Measurements from ENCODE around the gene SLC45A1. TPM values are rescaled to one million over a fixed set of nuclear protein-coding genes. Genes with fewer than 3 reads are reported as not detected.
A peak's percentile ranks its signal among the peaks of the same experiment; 100 is the strongest.

SLC45A1 gene
- total RNA-seq, 1 donor from 2014 or later = 0.79 TPM

DNA sequence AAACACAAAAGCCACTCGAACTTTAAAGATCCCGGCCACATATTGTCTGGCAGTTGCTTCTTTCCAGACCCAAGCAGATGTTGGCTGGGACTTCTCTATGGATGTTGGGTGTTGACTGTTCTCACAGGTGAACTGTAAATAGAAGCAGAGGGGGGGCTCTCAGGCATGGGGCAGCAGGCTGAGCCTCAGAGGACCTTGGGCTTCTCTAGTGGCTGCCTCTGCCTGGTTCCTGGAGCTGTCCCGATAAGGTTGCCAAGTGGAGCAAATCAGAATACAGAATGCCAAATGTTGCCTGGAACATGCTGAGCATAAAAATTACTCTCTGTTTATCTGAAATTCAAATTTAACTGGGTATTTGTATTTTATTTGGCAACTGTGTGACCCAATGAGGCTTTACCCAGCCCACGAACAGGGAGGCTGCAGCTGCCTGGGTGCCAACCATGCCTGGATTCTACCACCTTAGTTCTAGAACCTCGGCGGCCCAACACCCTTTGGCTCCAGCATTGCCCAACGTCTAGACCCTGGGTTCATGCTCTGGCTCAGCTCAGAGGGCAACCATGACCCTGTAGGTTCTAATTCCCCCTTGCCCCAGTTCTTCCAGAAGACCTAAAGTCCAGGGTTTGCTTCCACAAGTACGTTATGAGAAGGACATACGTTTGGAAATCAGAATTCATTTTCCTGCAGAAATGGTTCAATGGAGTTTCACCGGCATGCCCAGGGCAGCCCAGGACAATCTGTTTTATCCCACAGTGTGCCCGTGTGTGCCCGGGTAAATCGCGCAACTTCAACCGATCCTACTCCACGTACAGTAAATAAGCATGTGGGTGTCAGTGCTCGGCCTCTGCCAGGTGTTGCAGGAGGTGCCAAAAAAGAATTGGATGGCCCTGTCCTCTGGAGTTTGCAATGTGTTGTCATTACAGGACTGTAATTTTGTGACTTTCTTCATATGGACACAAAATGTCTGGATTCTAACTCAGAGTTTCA, 5.4 kb upstream of the SLC45A1 start:
- DNase-seq (ENCODE audit: low read depth) = no peak
- Histone ChIP-seq H3K4me3 (ENCODE audit: low read depth, low read length) (no peak overlapping the region), H3K36me3 (ENCODE audit: control insufficient read depth, insufficient read depth, low read length) (no peaks in the 10 kb centered on the region), H3K27me3 (ENCODE audit: control insufficient read depth, insufficient read depth, low read length) (no peaks in the 10 kb centered on the region)
- TF ChIP-seq, protein P1, sequence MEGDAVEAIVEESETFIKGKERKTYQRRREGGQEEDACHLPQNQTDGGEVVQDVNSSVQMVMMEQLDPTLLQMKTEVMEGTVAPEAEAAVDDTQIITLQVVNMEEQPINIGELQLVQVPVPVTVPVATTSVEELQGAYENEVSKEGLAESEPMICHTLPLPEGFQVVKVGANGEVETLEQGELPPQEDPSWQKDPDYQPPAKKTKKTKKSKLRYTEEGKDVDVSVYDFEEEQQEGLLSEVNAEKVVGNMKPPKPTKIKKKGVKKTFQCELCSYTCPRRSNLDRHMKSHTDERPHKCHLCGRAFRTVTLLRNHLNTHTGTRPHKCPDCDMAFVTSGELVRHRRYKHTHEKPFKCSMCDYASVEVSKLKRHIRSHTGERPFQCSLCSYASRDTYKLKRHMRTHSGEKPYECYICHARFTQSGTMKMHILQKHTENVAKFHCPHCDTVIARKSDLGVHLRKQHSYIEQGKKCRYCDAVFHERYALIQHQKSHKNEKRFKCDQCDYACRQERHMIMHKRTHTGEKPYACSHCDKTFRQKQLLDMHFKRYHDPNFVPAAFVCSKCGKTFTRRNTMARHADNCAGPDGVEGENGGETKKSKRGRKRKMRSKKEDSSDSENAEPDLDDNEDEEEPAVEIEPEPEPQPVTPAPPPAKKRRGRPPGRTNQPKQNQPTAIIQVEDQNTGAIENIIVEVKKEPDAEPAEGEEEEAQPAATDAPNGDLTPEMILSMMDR (IDR thresholded peaks at IDR 0.05; ENCODE audit: insufficient read depth, low read length, poor library complexity, severe bottlenecking) = no peak

DNA sequence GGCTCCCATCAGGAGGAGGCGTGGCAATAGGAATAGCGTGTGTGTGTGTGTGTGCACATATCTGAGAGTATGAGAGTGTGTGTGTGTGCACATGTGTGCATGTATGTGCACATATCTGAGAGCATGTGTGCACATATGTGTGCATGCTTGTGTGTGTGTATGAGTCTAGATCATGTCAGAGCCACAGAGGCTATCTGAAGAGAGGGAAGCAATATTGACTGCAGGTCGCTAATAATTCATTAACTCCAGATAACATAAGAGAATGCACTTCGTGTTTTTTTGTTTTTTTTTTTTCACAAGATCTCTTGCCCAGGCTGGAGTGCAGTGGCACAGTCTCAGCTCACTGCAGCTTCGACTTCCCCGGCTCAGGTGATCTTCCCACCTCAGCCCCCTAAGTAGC, 4.7 kb upstream of the SLC45A1 start:
- TF ChIP-seq, protein P1 (IDR thresholded peaks at IDR 0.05; ENCODE audit: insufficient read depth, low read length, poor library complexity, severe bottlenecking) = no peak
- H3K36me3 ChIP-seq (ENCODE audit: control insufficient read depth, insufficient read depth, low read length) = no peaks in the 10 kb centered on the region
- DNase-seq (ENCODE audit: low read depth) = no peak

DNA sequence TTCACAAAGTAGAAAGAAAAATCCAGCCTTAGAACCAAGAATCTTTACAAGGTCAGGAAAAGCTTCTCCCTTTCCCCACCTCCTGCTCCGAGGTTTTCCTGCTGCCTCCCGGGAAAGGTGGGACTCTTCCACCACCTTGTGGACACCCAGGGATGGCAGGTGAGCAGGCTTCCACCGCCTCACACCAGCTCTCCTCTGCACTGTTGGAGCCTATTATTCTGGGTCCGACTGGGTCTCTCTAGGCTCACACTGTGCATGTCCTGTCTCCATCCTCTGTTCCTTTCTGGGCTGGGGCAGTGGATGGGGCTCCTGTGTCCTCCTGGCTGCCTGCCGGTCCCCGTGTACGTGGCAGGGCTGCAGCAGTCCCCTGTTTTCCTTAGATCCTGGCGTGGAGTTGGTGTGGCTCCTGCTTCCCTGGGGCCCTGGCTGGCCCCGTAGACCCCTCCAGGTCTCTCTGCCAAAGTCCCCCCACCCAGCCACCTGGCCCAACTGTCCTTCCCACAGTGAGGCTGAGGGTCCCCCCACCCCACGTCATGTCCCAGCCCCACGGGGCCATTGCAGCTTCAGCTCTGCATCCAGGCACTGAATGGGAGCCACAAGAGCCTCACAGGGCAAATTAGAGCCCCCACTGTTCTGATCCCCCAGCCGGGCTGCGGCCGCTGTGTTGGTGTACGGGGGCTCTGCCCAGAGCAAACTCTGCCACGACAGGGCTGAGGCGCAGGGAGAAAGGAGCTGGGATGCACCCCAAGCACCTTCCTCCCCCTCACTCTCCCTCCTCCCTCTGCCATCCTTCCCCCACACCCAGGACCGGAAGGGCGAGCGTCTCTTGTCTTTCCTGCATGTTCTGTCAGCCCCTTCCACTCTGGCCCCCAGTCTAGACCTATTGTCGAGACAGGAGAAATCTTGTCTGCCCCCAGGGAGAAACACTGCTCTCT, 3.3 kb upstream of the SLC45A1 start:
- no peak for DNase-seq (ENCODE audit: low read depth)
- Histone ChIP-seq H3K4me3 (ENCODE audit: low read depth, low read length) (no peak overlapping the region), H3K27me3 (ENCODE audit: control insufficient read depth, insufficient read depth, low read length) (no peaks in the 10 kb centered on the region), H3K36me3 (ENCODE audit: control insufficient read depth, insufficient read depth, low read length) (no peaks in the 10 kb centered on the region)
- TF ChIP-seq, protein P1 (IDR thresholded peaks at IDR 0.05; ENCODE audit: insufficient read depth, low read length, poor library complexity, severe bottlenecking) = peak; percentile 97

More for the DNA sequence above, 4.7 kb upstream of the SLC45A1 start:
- Histone ChIP-seq H3K27me3 (ENCODE audit: control insufficient read depth, insufficient read depth, low read length) (no peaks in the 10 kb centered on the region), H3K4me3 (ENCODE audit: low read depth, low read length) (no peak overlapping the region)

DNA sequence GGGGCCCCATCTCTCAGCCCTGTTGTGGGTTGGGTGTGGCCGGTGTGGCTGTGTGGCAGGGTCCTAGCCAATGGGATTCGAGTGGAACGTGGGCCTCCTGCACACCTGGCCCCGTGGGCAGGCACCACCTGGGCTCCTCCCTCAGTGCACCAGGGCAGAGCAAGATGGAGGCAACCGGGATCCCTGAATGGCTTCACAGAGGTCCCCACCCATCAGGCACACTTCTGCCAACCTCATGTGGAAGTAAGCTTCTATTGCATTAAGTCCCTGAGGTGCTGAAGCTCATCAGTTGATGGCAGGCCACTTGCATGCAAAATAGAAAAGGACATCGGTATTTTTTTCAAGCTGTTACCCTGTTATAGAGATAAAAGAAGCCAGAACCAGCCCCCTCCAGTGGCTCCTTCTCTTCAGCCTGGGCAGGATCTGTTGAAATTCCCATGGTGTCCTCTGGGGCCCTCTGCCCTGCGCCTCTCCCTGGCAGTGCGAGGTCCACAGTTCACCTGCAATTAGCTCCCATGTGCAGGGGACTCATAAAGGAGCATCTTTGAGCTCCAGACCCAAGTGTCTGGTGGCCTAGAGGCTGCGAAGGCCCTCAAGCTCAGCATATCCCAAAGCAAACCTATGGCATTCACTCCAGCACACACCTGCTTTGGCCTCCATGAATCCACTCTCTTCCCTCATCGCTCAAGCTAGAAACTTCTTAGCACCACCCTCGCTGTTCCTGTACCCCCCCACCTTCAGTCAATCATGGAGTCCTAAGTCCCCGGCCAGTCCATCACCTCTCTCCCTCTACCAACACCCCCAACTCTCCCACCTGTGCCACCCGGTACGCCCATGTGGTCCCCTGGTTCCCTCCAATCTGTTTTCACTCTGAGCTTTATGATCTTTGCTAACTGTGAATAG, 2.1 kb upstream of the SLC45A1 start:
- DNase-seq (ENCODE audit: low read depth) = no peak
- no peaks in the 10 kb centered on the region for H3K27me3 ChIP-seq (ENCODE audit: control insufficient read depth, insufficient read depth, low read length)
- TF ChIP-seq, protein P1 (IDR thresholded peaks at IDR 0.05; ENCODE audit: insufficient read depth, low read length, poor library complexity, severe bottlenecking) = peak; percentile 22
- no peaks in the 10 kb centered on the region for H3K36me3 ChIP-seq (ENCODE audit: control insufficient read depth, insufficient read depth, low read length)
- H3K4me3 ChIP-seq (ENCODE audit: low read depth, low read length) = no peak overlapping the region

DNA sequence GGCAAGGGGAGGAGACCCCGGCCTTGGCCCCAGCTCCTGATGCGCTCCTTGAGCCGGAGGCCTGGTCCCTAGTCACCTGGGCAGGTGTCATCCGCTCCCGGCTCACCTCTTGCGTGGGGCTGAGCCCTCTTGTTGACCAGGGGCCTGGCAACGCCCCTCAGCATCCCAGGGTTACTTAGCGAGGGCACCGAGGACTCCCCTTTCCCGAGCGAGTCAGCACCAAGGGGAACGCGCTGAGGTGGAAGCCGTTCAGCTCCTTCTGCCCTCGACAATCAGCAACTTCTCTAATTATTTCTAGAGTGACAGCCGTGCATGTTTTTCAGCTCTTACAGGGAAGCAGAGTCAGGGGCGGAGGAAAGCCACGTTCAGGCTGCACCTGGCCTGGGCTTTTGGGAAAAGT, 522 bp downstream of the SLC45A1 start:
- Histone ChIP-seq H3K4me3 (ENCODE audit: low read depth, low read length) (peak overlapping the region; percentile 42), H3K36me3 (ENCODE audit: control insufficient read depth, insufficient read depth, low read length) (no peaks in the 10 kb centered on the region), H3K27me3 (ENCODE audit: control insufficient read depth, insufficient read depth, low read length) (no peaks in the 10 kb centered on the region)
- no peak for DNase-seq (ENCODE audit: low read depth)
- TF ChIP-seq, protein P1 (IDR thresholded peaks at IDR 0.05; ENCODE audit: insufficient read depth, low read length, poor library complexity, severe bottlenecking) = no peak
